ENCODE measurements around the gene PATZ1. TPM values are rescaled to one million over a fixed set of nuclear protein-coding genes. Genes with fewer than 3 reads are reported as not detected.

Gene PATZ1
- total RNA-seq, 4 donors from 2014 or later: 9.2 to 38.8 (median 25.1) TPM

DNA sequence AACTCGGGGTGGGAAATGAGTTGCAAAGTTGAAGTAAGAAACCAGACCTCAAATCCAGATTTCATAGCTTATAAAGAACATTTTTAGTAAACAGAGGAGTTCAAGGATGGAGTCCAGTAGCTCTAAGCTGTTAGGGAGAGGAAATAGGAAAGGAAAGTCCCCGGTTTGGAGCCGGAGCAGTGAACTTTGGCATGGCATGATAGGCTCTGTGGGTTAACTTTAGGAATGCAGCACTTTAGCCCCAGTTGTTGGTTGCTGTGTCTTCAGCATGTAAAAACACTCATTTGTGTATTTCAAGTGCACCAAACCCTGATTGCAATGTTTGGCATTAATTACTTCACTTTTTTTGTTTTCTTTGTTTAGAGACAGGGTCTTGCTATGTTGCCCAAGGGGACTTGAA lies 45.2 kb downstream of the PATZ1 start:
- no peak for TF ChIP-seq POLR2A (IDR thresholded peaks at IDR 0.05)
- TF ChIP-seq, protein P1, sequence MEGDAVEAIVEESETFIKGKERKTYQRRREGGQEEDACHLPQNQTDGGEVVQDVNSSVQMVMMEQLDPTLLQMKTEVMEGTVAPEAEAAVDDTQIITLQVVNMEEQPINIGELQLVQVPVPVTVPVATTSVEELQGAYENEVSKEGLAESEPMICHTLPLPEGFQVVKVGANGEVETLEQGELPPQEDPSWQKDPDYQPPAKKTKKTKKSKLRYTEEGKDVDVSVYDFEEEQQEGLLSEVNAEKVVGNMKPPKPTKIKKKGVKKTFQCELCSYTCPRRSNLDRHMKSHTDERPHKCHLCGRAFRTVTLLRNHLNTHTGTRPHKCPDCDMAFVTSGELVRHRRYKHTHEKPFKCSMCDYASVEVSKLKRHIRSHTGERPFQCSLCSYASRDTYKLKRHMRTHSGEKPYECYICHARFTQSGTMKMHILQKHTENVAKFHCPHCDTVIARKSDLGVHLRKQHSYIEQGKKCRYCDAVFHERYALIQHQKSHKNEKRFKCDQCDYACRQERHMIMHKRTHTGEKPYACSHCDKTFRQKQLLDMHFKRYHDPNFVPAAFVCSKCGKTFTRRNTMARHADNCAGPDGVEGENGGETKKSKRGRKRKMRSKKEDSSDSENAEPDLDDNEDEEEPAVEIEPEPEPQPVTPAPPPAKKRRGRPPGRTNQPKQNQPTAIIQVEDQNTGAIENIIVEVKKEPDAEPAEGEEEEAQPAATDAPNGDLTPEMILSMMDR (IDR thresholded peaks at IDR 0.05): no peak
- H3K9me3 ChIP-seq: no peaks in the 10 kb centered on the region
- H3K27me3 ChIP-seq: no peaks in the 10 kb centered on the region
- H3K36me3 ChIP-seq: no peaks in the 10 kb centered on the region
- no peak for DNase-seq
- no peak overlapping the region for H3K27ac ChIP-seq
- intact Hi-C loops (cut with DNase I; ENCODE audit: low total_unique reads): no loop called here
- peaks cover 0 to 3% of the 10 kb centered on the region in 2 donors for H3K4me1 ChIP-seq
- no peak overlapping the region for H3K4me3 ChIP-seq

DNA sequence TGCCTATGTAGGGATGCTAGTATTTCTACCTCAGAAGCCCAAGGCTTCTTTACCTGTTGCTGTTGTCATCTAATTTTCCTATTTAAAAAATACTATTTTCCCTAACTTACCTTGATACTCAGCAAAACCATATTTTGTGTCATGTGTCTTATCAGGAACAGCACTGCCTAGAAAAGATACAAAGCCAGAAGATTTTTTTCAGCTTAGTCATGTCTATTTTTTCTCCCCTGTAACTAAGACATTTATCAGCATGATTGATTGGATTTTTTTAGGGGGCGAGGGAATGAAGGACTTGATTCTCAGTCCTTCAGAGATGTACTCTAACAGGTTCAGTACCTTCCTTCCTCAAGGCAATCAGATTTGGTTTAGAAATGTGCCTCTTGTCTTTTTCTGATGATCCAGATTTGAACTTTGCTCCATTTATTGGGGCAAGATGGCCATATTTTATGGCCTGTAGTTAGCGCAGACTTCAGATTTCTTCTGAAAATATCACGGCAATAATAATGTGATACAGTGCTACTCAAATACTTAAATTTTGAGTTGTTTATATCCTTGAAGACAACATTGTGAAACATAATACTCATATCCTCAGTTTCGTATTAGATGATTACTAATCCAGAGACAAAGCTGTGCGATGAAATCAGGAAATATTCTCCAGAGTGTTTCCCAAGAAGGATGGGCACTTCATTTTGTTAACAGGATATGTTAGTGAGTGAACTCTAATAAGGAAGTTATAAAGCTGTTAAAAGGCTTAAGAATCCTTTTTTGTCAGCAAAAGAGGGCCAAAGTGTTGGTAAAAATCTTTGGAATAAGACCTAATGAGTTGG lies 50.1 kb downstream of the PATZ1 start:
- no peaks in the 10 kb centered on the region for H3K36me3 ChIP-seq
- peaks cover 7 to 9% of the 10 kb centered on the region in 2 donors for H3K4me1 ChIP-seq
- H3K4me3 ChIP-seq: no peak overlapping the region
- TF ChIP-seq, protein P1 (IDR thresholded peaks at IDR 0.05): no peak
- TF ChIP-seq POLR2A (IDR thresholded peaks at IDR 0.05): no peak
- H3K27me3 ChIP-seq: no peaks in the 10 kb centered on the region
- H3K9me3 ChIP-seq: no peaks in the 10 kb centered on the region
- DNase-seq: no peak
- intact Hi-C loops (cut with DNase I; ENCODE audit: low total_unique reads): no loop called here
- peak overlapping the region; percentile 92 to 100 for H3K27ac ChIP-seq

DNA sequence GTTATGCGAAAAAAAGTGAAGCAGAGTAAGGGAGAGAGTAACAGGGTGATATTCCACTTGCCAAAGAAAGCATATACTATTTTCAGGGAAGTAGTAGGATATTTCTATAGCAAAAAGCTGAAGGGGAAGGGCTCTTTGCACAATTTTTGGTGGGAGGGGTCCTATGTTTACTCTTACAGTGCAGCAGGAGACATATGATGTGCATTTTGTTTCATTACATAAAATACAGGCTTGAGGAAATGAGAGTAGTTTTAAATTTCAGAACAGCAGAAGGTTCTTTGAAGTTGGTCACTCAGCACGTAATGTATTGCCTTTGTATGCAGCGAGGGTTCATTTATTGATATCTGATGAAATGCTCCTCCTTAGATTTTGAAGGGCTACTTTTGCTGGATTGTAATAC lies 50.8 kb downstream of the PATZ1 start:
- no peaks in the 10 kb centered on the region for H3K27me3 ChIP-seq
- H3K4me3 ChIP-seq: no peak overlapping the region
- TF ChIP-seq, protein P1 (IDR thresholded peaks at IDR 0.05): no peak
- no peak for TF ChIP-seq POLR2A (IDR thresholded peaks at IDR 0.05)
- H3K36me3 ChIP-seq: no peaks in the 10 kb centered on the region
- peak overlapping the region; percentile 92 to 100 for H3K27ac ChIP-seq
- H3K9me3 ChIP-seq: no peaks in the 10 kb centered on the region
- no peak for DNase-seq
- H3K4me1 ChIP-seq: peaks cover 7 to 9% of the 10 kb centered on the region in 2 donors
- intact Hi-C loops (cut with DNase I; ENCODE audit: low total_unique reads): no loop called here

DNA sequence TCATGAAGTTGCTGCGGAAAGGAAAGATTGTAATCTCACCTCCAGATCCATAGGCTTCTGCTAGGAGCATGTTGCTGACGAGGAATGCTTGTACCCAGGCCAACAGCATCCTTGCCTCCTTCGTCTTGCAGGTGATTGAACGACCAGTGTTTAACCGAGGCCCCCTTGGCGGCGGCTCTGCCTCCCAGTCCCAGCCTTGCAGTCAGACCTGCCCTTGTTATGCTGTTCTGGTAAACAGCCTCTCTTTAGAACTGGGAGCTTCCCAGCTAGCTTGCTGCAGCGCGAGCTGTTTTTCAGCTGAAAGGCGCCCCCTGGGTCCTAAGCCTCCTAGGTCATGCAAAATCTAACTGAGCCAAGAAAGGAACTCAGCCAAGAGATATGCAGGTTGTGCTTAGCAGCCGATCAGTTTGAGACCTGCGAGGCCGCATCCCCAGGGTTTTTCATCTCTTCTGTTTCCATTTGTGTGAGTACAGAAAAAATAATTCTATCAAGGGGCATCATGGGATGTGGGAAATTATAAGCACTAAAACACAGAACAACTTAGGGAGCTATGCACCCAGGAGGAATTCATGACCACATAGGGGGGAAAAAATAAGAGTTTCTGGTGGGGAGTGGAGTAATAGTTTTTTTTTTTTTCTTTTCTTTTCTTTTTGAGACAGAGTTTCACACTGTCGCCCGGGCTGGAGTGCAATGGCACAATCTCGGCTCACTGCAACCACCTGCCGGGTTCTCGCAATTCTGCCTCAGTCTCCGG lies 53.7 kb downstream of the PATZ1 start, which contains the start of gene PIK3IP1:
TSS of gene PIK3IP1 (minus strand) at position 253 of the 754 bp plus-strand sequence. CDS start at position 109, 144 bp downstream.
- Histone ChIP-seq H3K36me3 (no peaks in the 10 kb centered on the region), H3K27me3 (no peaks in the 10 kb centered on the region), H3K4me3 (peak within 1 kb of the TSS; percentile 65 to 90), H3K9me3 (no peaks in the 10 kb centered on the region), H3K27ac (peak within 1 kb of the TSS; percentile 92 to 100), H3K4me1 (peaks cover 7 to 24% of the 10 kb centered on the region in 2 donors)
- TF ChIP-seq, protein P1 (IDR thresholded peaks at IDR 0.05): peak; percentile 50 to 65 (median 64)
- peak; percentile 80 to 98 for TF ChIP-seq POLR2A (IDR thresholded peaks at IDR 0.05)
- DNase-seq: peak; percentile 84 to 93
- intact Hi-C loops (cut with DNase I; ENCODE audit: low total_unique reads): no loop called here
